ENCODE data around the gene TMEM139. TPM values are rescaled to one million over a fixed set of nuclear protein-coding genes. Genes with fewer than 3 reads are reported as not detected.

Gene TMEM139
- total RNA-seq, 4 donors from 2014 or later: 1.0 TPM; not detected in 3

- peaks cover 0 to 9% (median 0%) of the 10 kb centered on the region in 4 donors for H3K4me1 ChIP-seq
- no peak for DNase-seq (ENCODE audit: extremely low spot score)
- WGBS: 93% methylated on average over 2 of the region's 2 CpGs
- no peak overlapping the region for H3K27ac ChIP-seq (replicated peaks in 1 of 4)
- TF ChIP-seq EP300 (IDR thresholded peaks at IDR 0.05) (no peak), CTCF (IDR thresholded peaks at IDR 0.05) (no peak), POLR2A (IDR thresholded peaks at IDR 0.05; ENCODE audit: low read depth) (no peak), POLR2AphosphoS5 (IDR thresholded peaks at IDR 0.05) (no peak)
- no peak overlapping the region for H3K4me3 ChIP-seq
- peaks cover 15 to 56% (median 44%) of the 10 kb centered on the region in 4 donors for H3K36me3 ChIP-seq
- intact Hi-C loops (cut with DNase I): no loop called here
- H3K27me3 ChIP-seq: no peaks in the 10 kb centered on the region
- H3K9me3 ChIP-seq: no peaks in the 10 kb centered on the region
These were observed 23.9 kb downstream of the TMEM139 start for GRCh38 chr7:143308632-143309031.

- peaks cover 0 to 8% (median 0%) of the 10 kb centered on the region in 4 donors for H3K36me3 ChIP-seq
- H3K4me1 ChIP-seq: no peaks in the 10 kb centered on the region
- H3K27me3 ChIP-seq: no peaks in the 10 kb centered on the region
- intact Hi-C loops (cut with DNase I): no loop called here
- no peaks in the 10 kb centered on the region for H3K9me3 ChIP-seq
- TF ChIP-seq CTCF (IDR thresholded peaks at IDR 0.05): no peak
- TF ChIP-seq EP300 (IDR thresholded peaks at IDR 0.05): no peak
- no peak for TF ChIP-seq POLR2A (IDR thresholded peaks at IDR 0.05; ENCODE audit: low read depth)
- TF ChIP-seq POLR2AphosphoS5 (IDR thresholded peaks at IDR 0.05): no peak
- no peak overlapping the region for H3K27ac ChIP-seq (replicated peaks in 1 of 4)
- H3K4me3 ChIP-seq: no peak overlapping the region
- no peak for DNase-seq (ENCODE audit: extremely low spot score)
These were observed 29.4 kb downstream of the TMEM139 start for GRCh38 chr7:143314127-143314526.

- 84% methylated on average over 5 of the region's 5 CpGs for WGBS
- TF ChIP-seq POLR2AphosphoS5 (IDR thresholded peaks at IDR 0.05) (no peak), CTCF (IDR thresholded peaks at IDR 0.05) (no peak), EP300 (IDR thresholded peaks at IDR 0.05) (no peak), POLR2A (IDR thresholded peaks at IDR 0.05; ENCODE audit: low read depth) (no peak)
- intact Hi-C loops (cut with DNase I): no loop called here
These were observed 31.0 kb downstream of the TMEM139 start, which contains the start of gene CLCN1 for GRCh38 chr7:143315776-143316175. CLCN1 (plus strand) TSS chr7:143316111; CDS start chr7:143316213, 102 bp downstream.

GRCh38 chr7:143316492-143316891 lies 31.7 kb downstream of the TMEM139 start:
- H3K4me1 ChIP-seq: no peaks in the 10 kb centered on the region
- TF ChIP-seq POLR2A (IDR thresholded peaks at IDR 0.05; ENCODE audit: low read depth) (no peak), CTCF (IDR thresholded peaks at IDR 0.05) (no peak), POLR2AphosphoS5 (IDR thresholded peaks at IDR 0.05) (no peak), EP300 (IDR thresholded peaks at IDR 0.05) (no peak)
- no peaks in the 10 kb centered on the region for H3K36me3 ChIP-seq
- no peaks in the 10 kb centered on the region for H3K27me3 ChIP-seq
- H3K9me3 ChIP-seq: no peaks in the 10 kb centered on the region
- H3K4me3 ChIP-seq: no peak overlapping the region
- DNase-seq (ENCODE audit: extremely low spot score): no peak
- WGBS: 66% methylated on average over 4 of the region's 4 CpGs
- intact Hi-C loops (cut with DNase I): no loop called here
- H3K27ac ChIP-seq (replicated peaks in 1 of 4): no peak overlapping the region

More at GRCh38 chr7:143315776-143316175, 31.0 kb downstream of the TMEM139 start, which contains the start of gene CLCN1:
- Histone ChIP-seq H3K27ac (replicated peaks in 1 of 4) (no peak within 1 kb of the TSS), H3K4me3 (no peak within 1 kb of the TSS), H3K9me3 (no peaks in the 10 kb centered on the region), H3K4me1 (no peaks in the 10 kb centered on the region), H3K36me3 (no peaks in the 10 kb centered on the region), H3K27me3 (no peaks in the 10 kb centered on the region)
- no peak for DNase-seq (ENCODE audit: extremely low spot score)

GRCh38 chr7:143318661-143319060 lies 33.9 kb downstream of the TMEM139 start:
- Histone ChIP-seq H3K4me3 (no peak overlapping the region), H3K36me3 (no peaks in the 10 kb centered on the region), H3K27ac (replicated peaks in 1 of 4) (no peak overlapping the region), H3K9me3 (no peaks in the 10 kb centered on the region), H3K4me1 (peaks cover 0 to 5% (median 0%) of the 10 kb centered on the region in 4 donors), H3K27me3 (no peaks in the 10 kb centered on the region)
- no peak for DNase-seq (ENCODE audit: extremely low spot score)
- intact Hi-C loops (cut with DNase I): no loop called here
- 70% methylated on average over 5 of the region's 5 CpGs for WGBS
- TF ChIP-seq CTCF (IDR thresholded peaks at IDR 0.05): no peak
- no peak for TF ChIP-seq EP300 (IDR thresholded peaks at IDR 0.05)
- no peak for TF ChIP-seq POLR2AphosphoS5 (IDR thresholded peaks at IDR 0.05)
- no peak for TF ChIP-seq POLR2A (IDR thresholded peaks at IDR 0.05; ENCODE audit: low read depth)
